H9 (cell line): Measurements from ENCODE around the gene ITGA4. TPM values are rescaled to one million over a fixed set of nuclear protein-coding genes. Genes with fewer than 3 reads are reported as not detected.

Experiments
- DNase-seq: peaks from one replicate; pipeline ENCODE4 v3.0.0-alpha.2; 2017
- H2AFZ ChIP-seq: one replicate; pipeline ENCODE4 v1.6.1; 2013; ENCODE audit warnings: mild to moderate bottlenecking, low read length, control low read depth, moderate library complexity
- H2AK5ac ChIP-seq: 2 replicates; pipeline ENCODE4 v1.6.1; 2013; ENCODE audit warnings: low read length, control low read depth, mixed read lengths; ENCODE audit not compliant: insufficient read length
- H2BK120ac ChIP-seq: one replicate; pipeline ENCODE4 v1.6.1; 2013; ENCODE audit warnings: low read depth, mild to moderate bottlenecking, low read length, control low read depth, inconsistent platforms; ENCODE audit not compliant: poor library complexity, severe bottlenecking
- H2BK12ac ChIP-seq: 2 replicates; pipeline ENCODE4 v1.6.1; 2013; ENCODE audit warnings: low read length, control low read depth, mixed read lengths, low read depth; ENCODE audit not compliant: insufficient read length
- H2BK15ac ChIP-seq: 2 replicates; pipeline ENCODE4 v1.6.1; 2013; ENCODE audit warnings: low read depth, low read length, control low read depth
- H2BK20ac ChIP-seq: one replicate; pipeline ENCODE4 v1.6.1; 2013; ENCODE audit warnings: low read depth, mild to moderate bottlenecking, low read length, control low read depth, inconsistent platforms; ENCODE audit not compliant: poor library complexity, severe bottlenecking
- H2BK5ac ChIP-seq: 2 replicates; pipeline ENCODE4 v1.6.1; 2013; ENCODE audit warnings: low read length, control low read depth, mixed read lengths; ENCODE audit not compliant: insufficient read length
- H3K14ac ChIP-seq: 2 replicates; pipeline ENCODE4 v1.6.1; 2013; ENCODE audit warnings: low read length, control low read depth; ENCODE audit not compliant: insufficient read depth
- H3K18ac ChIP-seq: 2 replicates; pipeline ENCODE4 v1.6.1; 2013; ENCODE audit warnings: low read depth, mild to moderate bottlenecking, mixed read lengths, low read length, control low read depth; ENCODE audit not compliant: insufficient read length
- H3K23ac ChIP-seq: 2 replicates; pipeline ENCODE4 v1.6.1; 2013; ENCODE audit warnings: low read length, control low read depth, mixed read lengths, low read depth; ENCODE audit not compliant: insufficient read length
- H3K23me2 ChIP-seq: 2 replicates; pipeline ENCODE4 v1.6.1; 2013; ENCODE audit warnings: low read depth, mild to moderate bottlenecking, mixed read lengths, low read length, control low read depth; ENCODE audit not compliant: insufficient read length, poor library complexity, severe bottlenecking
- H3K27ac ChIP-seq: 2 replicates; pipeline ENCODE4 v1.5.1; 2013; ENCODE audit warnings: low read length, control low read depth, mixed read lengths, low read depth; ENCODE audit not compliant: insufficient read length
- H3K27me3 ChIP-seq: 2 replicates; pipeline ENCODE4 v1.6.1; 2013; ENCODE audit warnings: low read length, control low read depth, inconsistent platforms; ENCODE audit not compliant: insufficient read depth
- H3K4ac ChIP-seq: 2 replicates; pipeline ENCODE4 v1.6.1; 2013; ENCODE audit warnings: low read depth, mild to moderate bottlenecking, control low read depth, inconsistent platforms, low read length, moderate library complexity
- H3K4me1 ChIP-seq: 2 replicates; pipeline ENCODE4 v1.6.1; 2013; ENCODE audit warnings: low read length, control low read depth, inconsistent platforms; ENCODE audit not compliant: insufficient read depth
- H3K4me2 ChIP-seq: 2 replicates; pipeline ENCODE4 v1.6.1; 2013; ENCODE audit warnings: low read length, control low read depth, mixed read lengths; ENCODE audit not compliant: insufficient read length, insufficient read depth
- H3K56ac ChIP-seq: 2 replicates; pipeline ENCODE4 v1.6.1; 2013; ENCODE audit warnings: low read depth, mild to moderate bottlenecking, mixed read lengths, low read length, control low read depth; ENCODE audit not compliant: insufficient read length
- H3K79me1 ChIP-seq: 2 replicates; pipeline ENCODE4 v1.6.1; 2013; ENCODE audit warnings: low read depth, mild to moderate bottlenecking, moderate library complexity, low read length, control low read depth, inconsistent platforms; ENCODE audit not compliant: insufficient read depth, poor library complexity, severe bottlenecking
- H3K79me2 ChIP-seq: 2 replicates; pipeline ENCODE4 v1.6.1; 2013; ENCODE audit warnings: low read length, control low read depth, inconsistent platforms; ENCODE audit not compliant: insufficient read depth
- H3K9ac ChIP-seq: 2 replicates; pipeline ENCODE4 v1.6.1; 2013; ENCODE audit warnings: low read length, control low read depth, mixed read lengths; ENCODE audit not compliant: insufficient read length; ENCODE audit errors: extremely low read depth
- H3K9me3 ChIP-seq: one replicate; pipeline ENCODE4 v1.6.1; 2013; ENCODE audit warnings: low read depth, low read length, inconsistent platforms; ENCODE audit not compliant: control insufficient read depth
- H3T11ph ChIP-seq: one replicate; pipeline ENCODE4 v1.6.1; 2013; ENCODE audit warnings: mild to moderate bottlenecking, low read length, control low read depth, inconsistent platforms
- H4K20me1 ChIP-seq: one replicate; pipeline ENCODE4 v1.6.1; 2013; ENCODE audit not compliant: control insufficient read depth, insufficient read length, insufficient read depth
- H4K5ac ChIP-seq: 2 replicates; pipeline ENCODE4 v1.6.1; 2013; ENCODE audit warnings: low read depth, mild to moderate bottlenecking, mixed read lengths, low read length, control low read depth; ENCODE audit not compliant: insufficient read length
- H4K8ac ChIP-seq: replicated peaks from 2 replicates; pipeline ENCODE4 v1.6.1; 2013; ENCODE audit warnings: low read length, control low read depth, mixed read lengths, low read depth; ENCODE audit not compliant: insufficient read length
- H4K91ac ChIP-seq: 2 replicates; pipeline ENCODE4 v1.6.1; 2013; ENCODE audit warnings: low read depth, mild to moderate bottlenecking, moderate library complexity, mixed read lengths, low read length, control low read depth; ENCODE audit not compliant: insufficient read length
- H3K27ac Mint-ChIP-seq, 3 experiments: 2 replicates in 2 of 3; 3 replicates in 1 of 3; pipeline ENCODE4 v1.8.0; 2020 to 2021; ENCODE audit warnings: mixed read lengths in 3 of 3, mild to moderate bottlenecking in 1 of 3, moderate library complexity in 1 of 3
- H3K27me3 Mint-ChIP-seq: 2 replicates; pipeline ENCODE4 v1.8.0; 2021; ENCODE audit warnings: low read depth, mild to moderate bottlenecking, moderate library complexity, mixed read lengths
- H3K36me3 Mint-ChIP-seq, 3 experiments: 2 replicates in 2 of 3; 3 replicates in 1 of 3; pipeline ENCODE4 v1.8.0; 2020 to 2021; ENCODE audit warnings: low read depth in 3 of 3, mixed read lengths in 3 of 3; ENCODE audit not compliant: insufficient read depth in 1 of 3
- H3K4me1 Mint-ChIP-seq, 2 experiments: 2 replicates each; pipeline ENCODE4 v1.8.0; 2020; ENCODE audit warnings: mixed read lengths in 2 of 2
- H3K4me3 Mint-ChIP-seq, 2 experiments: 2 replicates in 1 of 2; 3 replicates in 1 of 2; pipeline ENCODE4 v1.8.0; 2020 to 2021; ENCODE audit warnings: mild to moderate bottlenecking in 2 of 2, mixed read lengths in 2 of 2, moderate library complexity in 1 of 2
- H3K9me3 Mint-ChIP-seq, 2 experiments: 2 replicates in 1 of 2; 3 replicates in 1 of 2; pipeline ENCODE4 v1.8.0; 2020; ENCODE audit warnings: mild to moderate bottlenecking in 2 of 2, mixed read lengths in 2 of 2, moderate library complexity in 1 of 2
- CTCF ChIP-seq: fragments of 200-600 bp; sonication (generic); conservative IDR thresholded peaks from 3 replicates; pipeline ENCODE4 v1.8.0; 2021; ENCODE audit warnings: antibody characterized with exemption, mild to moderate bottlenecking
- WGBS: extraction: QIAGEN DNeasy Blood & Tissue Kit; methylation state at CpG from one replicate; pipeline ENCODE4 v1.1.7; 2013; ENCODE audit warnings: missing lambda C conversion rate, low lambda C conversion rate, mixed read lengths; ENCODE audit not compliant: insufficient read length; ENCODE audit errors: extremely low coverage; 5-methylcytosine and 5-hydroxymethylcytosine counted together
- total RNA-seq: library from RNA; stranded (reverse); gene quantifications from 2 replicates; pipeline ENCODE4 v1.2.1, GENCODE V29; 2021

ITGA4 gene
- total RNA-seq, 1 experiment from 2014 or later = 1.3 TPM

DNA sequence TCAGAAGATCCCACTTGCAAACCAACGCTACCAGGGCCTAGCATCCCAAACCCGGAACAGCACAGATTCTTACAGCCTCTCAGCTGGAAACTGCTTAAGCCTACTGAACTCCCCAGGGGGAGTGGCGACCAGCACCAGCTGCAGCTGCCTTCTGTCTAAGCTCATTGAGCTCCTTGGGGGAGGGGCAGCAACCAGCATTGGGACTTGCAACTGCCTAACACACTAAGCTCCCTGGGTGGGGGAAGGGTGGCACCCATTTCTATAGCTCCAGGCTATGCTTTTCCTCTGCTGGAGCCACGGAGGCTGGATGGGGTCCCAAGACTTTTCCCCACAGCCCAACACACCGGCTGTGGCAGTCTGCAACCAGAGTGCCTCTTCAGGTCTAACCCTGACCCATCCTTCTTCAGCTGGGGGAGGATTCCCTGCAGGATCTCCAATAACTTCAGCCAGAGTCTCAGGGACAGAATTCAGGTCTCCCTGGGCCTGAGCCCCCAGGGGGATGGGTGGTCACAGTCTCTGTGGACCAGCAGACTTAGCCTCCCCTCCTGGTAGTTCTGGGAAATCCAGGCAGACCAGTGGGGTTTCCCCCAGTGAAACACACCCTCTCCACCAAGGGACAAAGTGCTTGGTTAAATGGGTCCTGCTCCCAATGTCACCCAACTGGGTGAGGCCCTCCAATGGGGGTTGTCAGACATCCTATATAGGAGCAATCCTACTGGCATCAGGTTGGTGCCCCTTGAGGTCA is 45.9 kb upstream of the ITGA4 start:
- Histone ChIP-seq H3K79me2 (no peaks in the 10 kb centered on the region), H3K27me3 (no peaks in the 10 kb centered on the region; the same call in 1 of the 2 replicates), H3K14ac (0 out of 2 replicates have a peak overlapping the region, but pooled peaks have one; percentile 56), H3K79me1 (no peaks in the 10 kb centered on the region), H2BK20ac (no peak overlapping the region), H3T11ph (no peak overlapping the region), H2BK15ac (no peak overlapping the region), H4K5ac (no peak overlapping the region), H3K23me2 (no peaks in the 10 kb centered on the region), H2BK120ac (no peak overlapping the region), H3K18ac (no peak overlapping the region), H2BK5ac (no peak overlapping the region), H4K91ac (no peak overlapping the region), H2AK5ac (no peak overlapping the region), H4K8ac (no peak overlapping the region), H3K9me3 (no peaks in the 10 kb centered on the region), H3K4ac (no peak overlapping the region), H3K56ac (no peak overlapping the region), H3K4me2 (no peak overlapping the region), H2AFZ (no peak overlapping the region), H3K27ac (no peak overlapping the region), H2BK12ac (no peak overlapping the region), H3K4me1 (peaks cover 4% of the 10 kb centered on the region; the same call in 1 of the 2 replicates), H4K20me1 (no peaks in the 10 kb centered on the region), H3K9ac (no peak overlapping the region), H3K23ac (no peak overlapping the region)
- Mint-ChIP-seq H3K27ac (no peak overlapping the region), H3K9me3 (peaks cover 14 to 16% of the 10 kb centered on the region in 2 experiments), H3K27me3 (peaks cover 8% of the 10 kb centered on the region), H3K36me3 (peaks cover 4 to 23% (median 4%) of the 10 kb centered on the region in 3 experiments), H3K4me1 (peaks cover 28 to 30% of the 10 kb centered on the region in 2 experiments), H3K4me3 (no peak overlapping the region)
- WGBS = no CpG with 5 or more reads among the region's 5 CpGs
- no peak for TF ChIP-seq CTCF
- DNase-seq = peak; percentile 75
